ENCODE results near the gene SWI5.

The SWI5 gene

GRCh38 chr9:128266868-128267590 is 9.0 kb upstream of the SWI5 start:
- Histone ChIP-seq H3K9me2 (replicated peaks; ENCODE audit: insufficient read depth, low read length) (no peaks in the 10 kb centered on the region), H3F3A (ENCODE audit: insufficient read depth) (no peaks in the 10 kb centered on the region), H3K4me3 (ENCODE audit: insufficient read depth, low read length, poor library complexity, severe bottlenecking) (no peak overlapping the region), H3K4me2 (ENCODE audit: low read depth, low read length, poor library complexity, severe bottlenecking) (no peak overlapping the region), H3K27ac (ENCODE audit: low read depth, low read length) (no peak overlapping the region), H3K36me3 (ENCODE audit: low read length) (no peaks in the 10 kb centered on the region), H3K9ac (ENCODE audit: low read length) (no peak overlapping the region), H3K27me3 (ENCODE audit: low read length) (no peaks in the 10 kb centered on the region), H2AFZ (ENCODE audit: low read depth, low read length, severe bottlenecking) (no peak overlapping the region), H4K20me1 (ENCODE audit: low read depth, low read length) (no peaks in the 10 kb centered on the region), H3K79me2 (ENCODE audit: insufficient read depth, low read length) (no peaks in the 10 kb centered on the region), H3K9me3 (ENCODE audit: insufficient read depth, low read length) (no peaks in the 10 kb centered on the region)
- TF ChIP-seq CTCF (IDR thresholded peaks at IDR 0.05; ENCODE audit: insufficient read depth, low read length, poor library complexity, severe bottlenecking) (no peak), EZH2phosphoT487 (conservative IDR thresholded peaks at IDR 0.05; ENCODE audit: low read length) (no peak)

GRCh38 chr9:128271112-128271511 is 5.0 kb upstream of the SWI5 start:
- no peaks in the 10 kb centered on the region for H4K20me1 ChIP-seq (ENCODE audit: low read depth, low read length)
- H3K9ac ChIP-seq (ENCODE audit: low read length) = no peak overlapping the region
- no peak overlapping the region for H2AFZ ChIP-seq (ENCODE audit: low read depth, low read length, severe bottlenecking)
- H3K27ac ChIP-seq (ENCODE audit: low read depth, low read length) = no peak overlapping the region
- no peak for TF ChIP-seq EZH2phosphoT487 (conservative IDR thresholded peaks at IDR 0.05; ENCODE audit: low read length)
- TF ChIP-seq CTCF (IDR thresholded peaks at IDR 0.05; ENCODE audit: insufficient read depth, low read length, poor library complexity, severe bottlenecking) = no peak
- H3K9me3 ChIP-seq (ENCODE audit: insufficient read depth, low read length) = no peaks in the 10 kb centered on the region
- H3K36me3 ChIP-seq (ENCODE audit: low read length) = no peaks in the 10 kb centered on the region
- no peak overlapping the region for H3K4me2 ChIP-seq (ENCODE audit: low read depth, low read length, poor library complexity, severe bottlenecking)
- H3K9me2 ChIP-seq (replicated peaks; ENCODE audit: insufficient read depth, low read length) = no peaks in the 10 kb centered on the region
- H3K79me2 ChIP-seq (ENCODE audit: insufficient read depth, low read length) = peaks cover 13% of the 10 kb centered on the region
- H3K4me3 ChIP-seq (ENCODE audit: insufficient read depth, low read length, poor library complexity, severe bottlenecking) = no peak overlapping the region
- H3F3A ChIP-seq (ENCODE audit: insufficient read depth) = no peaks in the 10 kb centered on the region
- no peaks in the 10 kb centered on the region for H3K27me3 ChIP-seq (ENCODE audit: low read length)

GRCh38 chr9:128271512-128271911 is 4.6 kb upstream of the SWI5 start:
- Histone ChIP-seq H3K27ac (ENCODE audit: low read depth, low read length) (no peak overlapping the region), H3K9ac (ENCODE audit: low read length) (no peak overlapping the region), H3K27me3 (ENCODE audit: low read length) (no peaks in the 10 kb centered on the region), H3K79me2 (ENCODE audit: insufficient read depth, low read length) (peaks cover 13% of the 10 kb centered on the region), H4K20me1 (ENCODE audit: low read depth, low read length) (no peaks in the 10 kb centered on the region), H3K4me3 (ENCODE audit: insufficient read depth, low read length, poor library complexity, severe bottlenecking) (no peak overlapping the region), H3K36me3 (ENCODE audit: low read length) (no peaks in the 10 kb centered on the region), H2AFZ (ENCODE audit: low read depth, low read length, severe bottlenecking) (no peak overlapping the region), H3K9me2 (replicated peaks; ENCODE audit: insufficient read depth, low read length) (no peaks in the 10 kb centered on the region), H3F3A (ENCODE audit: insufficient read depth) (no peaks in the 10 kb centered on the region), H3K9me3 (ENCODE audit: insufficient read depth, low read length) (no peaks in the 10 kb centered on the region), H3K4me2 (ENCODE audit: low read depth, low read length, poor library complexity, severe bottlenecking) (no peak overlapping the region)
- no peak for TF ChIP-seq CTCF (IDR thresholded peaks at IDR 0.05; ENCODE audit: insufficient read depth, low read length, poor library complexity, severe bottlenecking)
- TF ChIP-seq EZH2phosphoT487 (conservative IDR thresholded peaks at IDR 0.05; ENCODE audit: low read length) = no peak
